Fibroblast of lung (primary cell): Measurements from ENCODE around the gene ZC3H11A.

Experiments used
- EZH2 ChIP-seq: IDR thresholded peaks from 2 replicates; pipeline ENCODE4 v1.5.1; 2012; ENCODE audit warnings: low read length, control low read depth, mild to moderate bottlenecking; ENCODE audit errors: missing control alignments
- TF ChIP-seq, protein P1 (sequence below), 2 donors: IDR thresholded peaks in 1 of 2; conservative IDR thresholded peaks in 1 of 2; 1 replicate in 1 of 2; 2 replicates in 1 of 2; pipeline ENCODE4 v1.5.1; 2011 to 2012; ENCODE audit warnings: low read length in 2 of 2, control low read depth in 1 of 2, inconsistent platforms in 1 of 2, low read depth in 1 of 2, mild to moderate bottlenecking in 1 of 2

- TF ChIP-seq, protein P1, sequence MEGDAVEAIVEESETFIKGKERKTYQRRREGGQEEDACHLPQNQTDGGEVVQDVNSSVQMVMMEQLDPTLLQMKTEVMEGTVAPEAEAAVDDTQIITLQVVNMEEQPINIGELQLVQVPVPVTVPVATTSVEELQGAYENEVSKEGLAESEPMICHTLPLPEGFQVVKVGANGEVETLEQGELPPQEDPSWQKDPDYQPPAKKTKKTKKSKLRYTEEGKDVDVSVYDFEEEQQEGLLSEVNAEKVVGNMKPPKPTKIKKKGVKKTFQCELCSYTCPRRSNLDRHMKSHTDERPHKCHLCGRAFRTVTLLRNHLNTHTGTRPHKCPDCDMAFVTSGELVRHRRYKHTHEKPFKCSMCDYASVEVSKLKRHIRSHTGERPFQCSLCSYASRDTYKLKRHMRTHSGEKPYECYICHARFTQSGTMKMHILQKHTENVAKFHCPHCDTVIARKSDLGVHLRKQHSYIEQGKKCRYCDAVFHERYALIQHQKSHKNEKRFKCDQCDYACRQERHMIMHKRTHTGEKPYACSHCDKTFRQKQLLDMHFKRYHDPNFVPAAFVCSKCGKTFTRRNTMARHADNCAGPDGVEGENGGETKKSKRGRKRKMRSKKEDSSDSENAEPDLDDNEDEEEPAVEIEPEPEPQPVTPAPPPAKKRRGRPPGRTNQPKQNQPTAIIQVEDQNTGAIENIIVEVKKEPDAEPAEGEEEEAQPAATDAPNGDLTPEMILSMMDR (conservative IDR thresholded peaks at IDR 0.05 in 1 of 2, IDR thresholded peaks at IDR 0.05 in 1 of 2; ENCODE audit: low read depth in 1 of 2, low read length in 2 of 2), result no peak
- no peak for TF ChIP-seq EZH2
Measured at GRCh38 chr1:203765029-203765837, 30.2 kb upstream of the ZC3H11A start, which contains the start of gene LAX1.
